NAMALWA (cell line): ENCODE data around the gene PPP1R14D.
"Not testable (repeated sequence)": the region's sequence is repeated elsewhere in the genome, so short reads cannot be mapped to it uniquely, and the experiment has no call there.

Experiments used
- DNase-seq: peaks from one replicate; pipeline ENCODE4 v3.0.0-alpha.2; 2015; ENCODE audit warnings: low spot score

PPP1R14D gene, protein sequence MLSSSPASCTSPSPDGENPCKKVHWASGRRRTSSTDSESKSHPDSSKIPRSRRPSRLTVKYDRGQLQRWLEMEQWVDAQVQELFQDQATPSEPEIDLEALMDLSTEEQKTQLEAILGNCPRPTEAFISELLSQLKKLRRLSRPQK

DNA sequence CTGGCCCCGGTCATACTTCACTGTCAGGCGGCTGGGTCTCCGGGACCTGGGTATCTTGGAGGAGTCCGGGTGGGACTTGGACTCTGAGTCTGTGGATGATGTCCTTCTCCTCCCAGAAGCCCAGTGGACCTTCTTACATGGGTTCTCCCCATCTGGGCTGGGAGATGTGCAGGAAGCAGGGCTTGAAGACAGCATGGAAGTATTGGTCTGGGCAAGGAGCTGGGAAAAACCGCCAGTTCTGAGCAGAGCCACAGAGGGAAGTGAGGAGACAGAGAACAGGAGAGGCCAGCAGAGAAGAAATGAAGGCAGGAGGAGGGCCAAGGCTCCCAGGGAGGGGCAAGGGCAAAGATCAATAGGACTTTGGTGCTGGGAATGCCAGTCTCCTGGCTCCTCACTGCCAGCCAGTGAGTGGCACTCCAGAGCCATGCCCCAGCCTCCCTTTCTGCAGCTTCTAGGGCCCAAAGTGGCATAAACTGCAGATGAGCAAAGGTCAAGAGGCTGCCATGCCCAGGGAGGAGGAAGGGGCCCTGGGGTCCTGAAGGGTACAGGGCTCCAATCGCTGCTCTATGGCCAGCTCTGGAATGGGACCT, at the start of gene PPP1R14D:
PPP1R14D (minus strand) TSS at position 262 of the 590 bp plus-strand sequence; CDS start at position 195, 67 bp downstream.
- no peak for DNase-seq

- no peak for DNase-seq
Measured at GRCh38 chr15:40877694-40878093, 49.2 kb upstream of the PPP1R14D start.

GRCh38 chr15:40875991-40876730, 47.7 kb upstream of the PPP1R14D start:
- DNase-seq: no peak

DNA sequence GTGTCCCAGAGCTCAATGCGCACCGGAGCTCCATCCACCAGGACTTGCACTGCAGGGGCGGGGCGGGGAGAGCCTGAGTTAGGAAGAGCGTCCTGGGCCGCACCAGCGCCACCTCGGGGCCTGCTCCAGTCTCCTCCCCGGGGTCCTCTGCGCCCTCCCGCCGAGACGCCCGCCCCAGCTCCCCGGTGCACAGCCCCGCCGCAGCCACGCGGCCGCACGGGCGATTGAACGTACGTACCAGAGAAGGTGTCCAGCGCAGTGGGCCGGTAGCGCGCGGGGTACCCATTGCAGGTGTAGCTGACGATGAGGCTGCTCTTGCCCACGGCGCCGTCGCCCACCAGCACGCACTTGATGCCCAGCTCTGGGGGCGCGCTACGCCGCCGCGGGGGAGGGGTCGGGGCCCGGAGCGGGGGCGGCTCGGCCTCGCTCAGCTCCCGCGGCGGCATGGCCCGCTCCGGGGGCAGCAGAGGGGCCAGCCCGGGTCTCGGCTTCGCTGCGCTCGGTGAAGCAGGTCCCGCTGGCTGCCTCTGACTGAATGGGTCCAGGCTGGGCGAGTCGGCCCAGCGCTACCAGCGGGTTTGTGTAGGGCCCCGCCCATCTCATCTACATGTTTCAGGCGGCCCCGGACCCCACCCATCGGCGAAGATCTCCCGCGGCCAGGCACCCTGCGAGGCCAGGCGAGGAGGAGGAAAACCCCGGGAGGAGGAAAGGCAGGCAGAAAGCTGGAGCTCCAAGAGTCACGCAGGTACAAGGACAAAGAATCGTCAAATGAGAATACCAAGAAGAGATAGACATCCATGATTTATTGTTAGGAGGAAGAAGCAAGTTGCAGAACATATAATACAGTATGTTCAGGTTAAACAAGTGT, 45.4 kb upstream of the PPP1R14D start, which contains the start of gene RHOV:
RHOV (minus strand) TSS at position 541 of the 868 bp plus-strand sequence; CDS start at position 446, 95 bp downstream.
- DNase-seq: peak; percentile 78

GRCh38 chr15:40872791-40873693, 44.5 kb upstream of the PPP1R14D start:
- no peak for DNase-seq

DNA sequence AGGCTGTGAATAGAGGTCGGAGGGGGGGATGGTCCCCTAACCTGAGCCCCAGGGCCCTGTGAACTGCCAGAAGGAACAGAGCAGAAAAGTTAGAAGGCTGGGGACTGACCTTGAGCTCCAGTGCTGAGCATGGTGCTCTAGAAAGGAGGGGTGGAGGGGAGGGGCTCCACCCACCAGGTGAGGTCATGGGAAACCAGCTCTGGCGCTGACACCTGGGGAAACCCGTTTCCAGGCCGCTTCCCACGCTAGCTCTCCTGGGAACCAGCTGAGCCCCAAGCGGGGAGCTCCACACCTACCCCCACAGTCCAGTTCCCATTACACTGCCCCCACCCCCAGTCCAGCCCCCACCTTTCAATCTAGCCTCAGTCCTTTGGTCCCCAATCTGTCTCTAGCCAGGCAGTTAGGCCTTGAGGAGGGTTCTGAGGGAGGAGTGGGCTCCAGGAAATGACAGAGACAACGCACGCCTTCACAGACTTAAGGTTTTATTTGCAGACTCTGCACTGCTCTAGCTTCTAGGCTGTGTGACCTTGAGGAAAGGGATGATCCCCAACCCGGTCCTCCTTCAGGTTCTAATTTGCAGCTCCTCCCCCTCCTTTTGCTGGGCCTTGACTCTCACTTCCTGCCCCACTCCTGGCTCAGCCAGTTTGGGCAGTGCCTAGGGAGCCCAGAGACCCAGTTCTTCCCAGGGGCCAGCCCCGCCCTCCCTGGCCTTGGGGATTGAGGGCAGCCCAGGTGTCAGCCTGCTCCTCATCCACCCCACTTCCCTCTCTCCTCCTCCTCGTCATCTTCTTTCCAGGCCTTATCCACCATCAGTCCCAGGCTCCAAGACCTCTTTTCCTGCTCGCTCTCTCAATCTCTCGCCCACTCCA, 43.5 kb upstream of the PPP1R14D start:
- DNase-seq: no peak

- no peak for DNase-seq
Measured at GRCh38 chr15:40870716-40871115, 42.2 kb upstream of the PPP1R14D start.

GRCh38 chr15:40869686-40870085, 41.2 kb upstream of the PPP1R14D start:
- DNase-seq: no peak

DNA sequence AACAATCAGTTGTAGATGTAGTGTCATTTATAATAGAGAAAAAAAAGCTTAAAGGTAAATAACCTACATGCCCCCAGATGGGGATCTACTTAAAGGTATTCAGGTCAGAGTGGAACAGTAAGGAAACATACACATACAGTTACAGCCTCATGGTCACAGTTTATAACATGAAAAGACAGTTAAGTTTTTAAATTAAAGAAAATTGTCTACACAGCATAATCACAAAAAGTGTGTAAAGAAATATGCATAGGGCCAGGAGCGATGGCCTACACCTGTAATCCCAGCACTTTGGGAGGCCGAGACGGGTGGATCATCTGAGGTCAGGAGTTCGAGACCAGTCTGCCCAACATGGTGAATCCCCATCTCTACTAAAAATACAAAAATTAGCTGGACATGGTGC, 38.7 kb upstream of the PPP1R14D start:
- DNase-seq: no peak

- DNase-seq: no peak
Measured at GRCh38 chr15:40863660-40864270, 35.3 kb upstream of the PPP1R14D start.

DNA sequence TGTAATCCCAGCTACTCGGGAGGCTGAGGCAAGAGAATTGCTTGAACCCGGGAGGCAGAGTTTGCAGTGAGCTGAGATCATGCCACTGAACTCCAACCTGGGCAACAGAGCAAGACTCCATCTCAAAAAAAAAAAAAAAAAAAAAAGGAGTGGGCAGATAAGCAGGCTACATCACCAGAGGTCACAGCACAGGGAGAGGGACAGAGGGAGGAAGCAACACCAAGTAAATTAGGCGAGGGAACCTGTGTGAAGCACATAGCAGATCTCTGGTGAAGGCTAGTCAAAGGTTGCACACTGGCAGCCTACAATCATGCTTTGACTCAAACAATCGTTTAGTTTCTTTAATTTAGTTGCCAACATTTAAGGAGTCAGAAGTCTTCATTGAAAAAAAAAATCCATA, 32.6 kb upstream of the PPP1R14D start:
- DNase-seq: not testable (repeated sequence)

- DNase-seq: peak; percentile 87
Measured at GRCh38 chr15:40859206-40859851, 30.8 kb upstream of the PPP1R14D start.

DNA sequence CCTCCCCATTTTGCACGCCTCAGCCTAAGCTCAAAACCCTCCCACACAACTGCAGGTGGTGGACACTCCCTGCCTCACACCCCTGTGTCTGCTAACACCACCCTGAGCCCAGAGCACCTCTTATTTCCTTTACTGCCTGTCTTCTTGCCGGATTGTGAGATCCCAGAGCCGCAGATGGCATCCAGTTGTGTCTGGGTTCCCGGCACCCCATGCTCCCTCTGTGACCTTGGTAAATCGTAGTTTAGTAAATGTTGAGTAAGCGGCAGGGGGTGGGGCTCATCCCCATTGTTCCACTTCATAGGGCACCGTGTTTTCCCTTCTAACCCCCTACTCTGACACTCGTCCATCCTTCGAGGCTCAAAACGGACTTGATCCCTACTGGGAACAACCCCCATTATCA, 30.2 kb upstream of the PPP1R14D start:
- DNase-seq: no peak

- peak; percentile 89 for DNase-seq
Measured at GRCh38 chr15:40857601-40858341, 29.3 kb upstream of the PPP1R14D start.

GRCh38 chr15:40856746-40857145, 28.2 kb upstream of the PPP1R14D start:
- no peak for DNase-seq

DNA sequence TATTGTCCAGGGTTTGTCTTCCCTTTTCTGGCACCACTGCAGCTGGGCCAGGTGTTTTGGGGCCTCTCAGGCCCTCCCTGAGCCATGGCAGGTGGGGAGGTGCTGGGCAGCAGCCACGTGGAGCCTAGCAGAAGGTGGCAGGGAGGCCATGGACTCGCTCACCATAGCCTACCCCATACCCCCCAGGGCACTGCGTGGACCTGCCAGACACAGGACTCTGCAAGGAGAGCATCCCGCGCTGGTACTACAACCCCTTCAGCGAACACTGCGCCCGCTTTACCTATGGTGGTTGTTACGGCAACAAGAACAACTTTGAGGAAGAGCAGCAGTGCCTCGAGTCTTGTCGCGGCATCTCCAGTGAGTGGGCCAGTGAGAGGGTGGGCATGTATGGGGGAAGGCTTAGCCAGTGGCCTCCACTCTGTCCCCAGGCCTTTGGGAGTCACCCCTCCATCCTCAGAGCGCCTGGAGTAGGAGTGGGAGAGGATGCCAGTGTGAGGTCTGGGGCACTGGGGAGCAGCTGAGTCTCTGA, 27.3 kb upstream of the PPP1R14D start:
- no peak for DNase-seq

DNA sequence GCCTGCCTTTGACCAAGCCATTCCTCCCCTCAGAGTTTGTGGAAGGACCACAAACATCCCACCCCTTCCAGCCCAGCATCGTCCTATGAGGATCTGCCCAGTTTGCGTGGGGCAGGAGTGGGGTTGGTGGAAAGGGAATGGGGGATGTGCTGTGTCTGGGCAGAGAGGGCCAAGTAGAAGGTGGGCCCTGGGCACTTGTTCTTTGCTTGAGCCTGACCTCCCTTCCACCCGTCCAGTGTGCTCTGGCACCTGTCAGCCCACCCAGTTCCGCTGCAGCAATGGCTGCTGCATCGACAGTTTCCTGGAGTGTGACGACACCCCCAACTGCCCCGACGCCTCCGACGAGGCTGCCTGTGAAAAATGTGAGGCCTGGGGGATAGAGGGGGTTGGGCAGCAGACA, 25.7 kb upstream of the PPP1R14D start:
- DNase-seq: no peak

- DNase-seq: no peak
Measured at GRCh38 chr15:40853241-40853890, 24.9 kb upstream of the PPP1R14D start.
